Glutamatergic neuron (in vitro differentiated cells): ENCODE measurements around the gene ANO4. TPM values are rescaled to one million over a fixed set of nuclear protein-coding genes. Genes with fewer than 3 reads are reported as not detected.

Source experiments
- DNase-seq: peaks from one replicate; pipeline ENCODE4 v3.0.0; 2022
- H3K27ac Mint-ChIP-seq: one replicate; pipeline ENCODE4 v1.8.0; 2020; ENCODE audit warnings: mild to moderate bottlenecking, mixed read lengths, inconsistent platforms; ENCODE audit not compliant: unreplicated experiment
- H3K27me3 Mint-ChIP-seq: one replicate; pipeline ENCODE4 v1.8.0; 2020; ENCODE audit warnings: mild to moderate bottlenecking, moderate library complexity, mixed read lengths, inconsistent platforms; ENCODE audit not compliant: unreplicated experiment
- H3K36me3 Mint-ChIP-seq: one replicate; pipeline ENCODE4 v1.8.0; 2020; ENCODE audit warnings: mild to moderate bottlenecking, mixed read lengths, inconsistent platforms; ENCODE audit not compliant: unreplicated experiment
- H3K4me1 Mint-ChIP-seq: one replicate; pipeline ENCODE4 v1.8.0; 2020; ENCODE audit warnings: mild to moderate bottlenecking, low read depth, mixed read lengths, inconsistent platforms; ENCODE audit not compliant: unreplicated experiment
- H3K4me3 Mint-ChIP-seq: one replicate; pipeline ENCODE4 v1.8.0; 2020; ENCODE audit warnings: mild to moderate bottlenecking, mixed read lengths, inconsistent platforms; ENCODE audit not compliant: unreplicated experiment
- H3K9me3 Mint-ChIP-seq: one replicate; pipeline ENCODE4 v1.8.0; 2020; ENCODE audit warnings: mild to moderate bottlenecking, moderate library complexity, mixed read lengths, inconsistent platforms; ENCODE audit not compliant: unreplicated experiment
- CTCF ChIP-seq: fragments of 200-600 bp; sonication (generic); IDR thresholded peaks from one replicate; pipeline ENCODE4 v1.5.0; 2021; ENCODE audit not compliant: partially characterized antibody, unreplicated experiment
- total RNA-seq: library from RNA; stranded (reverse); fragmentation: NEBNext Ultra II Directional; extraction: Animal tissue kit (Norgen Biotek cat#: 25700); gene quantifications from one replicate; pipeline ENCODE4 v1.2.1, GENCODE V29; 2021; ENCODE audit not compliant: unreplicated experiment

ANO4 gene
- total RNA-seq, 1 donor from 2014 or later, result 38.0 TPM

- no peak for DNase-seq
- Mint-ChIP-seq H3K36me3 (no peaks in the 10 kb centered on the region), H3K27ac (no peak overlapping the region), H3K4me1 (no peaks in the 10 kb centered on the region), H3K4me3 (no peak overlapping the region), H3K9me3 (peaks cover 6% of the 10 kb centered on the region), H3K27me3 (peaks cover 3% of the 10 kb centered on the region)
- no peak for TF ChIP-seq CTCF
Observed at GRCh38 chr12:100868487-100868886, 73.9 kb downstream of the ANO4 start.

- peaks cover 3% of the 10 kb centered on the region for H3K27me3 Mint-ChIP-seq
Observed at GRCh38 chr12:100871195-100871734, 76.7 kb downstream of the ANO4 start.

GRCh38 chr12:100875156-100875555, 80.6 kb downstream of the ANO4 start:
- no peak for DNase-seq
- H3K27ac Mint-ChIP-seq, result no peak overlapping the region
- no peak for TF ChIP-seq CTCF
- H3K9me3 Mint-ChIP-seq, result no peaks in the 10 kb centered on the region
- no peaks in the 10 kb centered on the region for H3K4me1 Mint-ChIP-seq
- peaks cover 3% of the 10 kb centered on the region for H3K36me3 Mint-ChIP-seq
- H3K27me3 Mint-ChIP-seq, result no peaks in the 10 kb centered on the region
- no peak overlapping the region for H3K4me3 Mint-ChIP-seq

More at GRCh38 chr12:100871195-100871734, 76.7 kb downstream of the ANO4 start:
- H3K9me3 Mint-ChIP-seq, result no peaks in the 10 kb centered on the region
- peaks cover 3% of the 10 kb centered on the region for H3K36me3 Mint-ChIP-seq
- no peak for TF ChIP-seq CTCF
- no peak for DNase-seq
- no peaks in the 10 kb centered on the region for H3K4me1 Mint-ChIP-seq
- H3K4me3 Mint-ChIP-seq, result no peak overlapping the region
- no peak overlapping the region for H3K27ac Mint-ChIP-seq

- no peak for TF ChIP-seq CTCF
- no peaks in the 10 kb centered on the region for H3K9me3 Mint-ChIP-seq
- H3K4me1 Mint-ChIP-seq, result no peaks in the 10 kb centered on the region
- no peak overlapping the region for H3K27ac Mint-ChIP-seq
- no peak for DNase-seq
- peaks cover 3% of the 10 kb centered on the region for H3K36me3 Mint-ChIP-seq
- H3K27me3 Mint-ChIP-seq, result no peaks in the 10 kb centered on the region
- H3K4me3 Mint-ChIP-seq, result no peak overlapping the region
Observed at GRCh38 chr12:100875771-100876170, 81.2 kb downstream of the ANO4 start.

GRCh38 chr12:100877776-100878175, 83.2 kb downstream of the ANO4 start:
- Mint-ChIP-seq H3K4me3 (no peak overlapping the region), H3K36me3 (peaks cover 3% of the 10 kb centered on the region), H3K9me3 (no peaks in the 10 kb centered on the region), H3K4me1 (peaks cover under 1% of the 10 kb centered on the region), H3K27ac (no peak overlapping the region), H3K27me3 (no peaks in the 10 kb centered on the region)
- DNase-seq, result no peak
- peak; percentile 60 for TF ChIP-seq CTCF
